Parathyroid adenoma (tissue), 2 donors: ENCODE measurements around the gene CPS1.

Experiments used
- H2AFZ ChIP-seq: fragments of 300-600 bp; sonication (generic); one replicate; pipeline ENCODE4 v1.7.0; 2017; ENCODE audit warnings: antibody characterized with exemption, mild to moderate bottlenecking
- H3K27ac ChIP-seq: fragments of 300-600 bp; sonication (generic); one replicate; pipeline ENCODE4 v1.7.0; 2017
- H3K27me3 ChIP-seq: fragments of 300-600 bp; sonication (generic); one replicate; pipeline ENCODE4 v1.7.0; 2017; ENCODE audit warnings: low read length; ENCODE audit not compliant: control insufficient read depth, insufficient read depth
- H3K36me3 ChIP-seq: fragments of 300-600 bp; sonication (generic); one replicate; pipeline ENCODE4 v1.7.0; 2017; ENCODE audit warnings: low read length; ENCODE audit not compliant: control insufficient read depth, insufficient read depth
- H3K4me1 ChIP-seq: fragments of 300-600 bp; sonication (generic); one replicate; pipeline ENCODE4 v1.7.0; 2017; ENCODE audit warnings: control low read depth
- H3K4me2 ChIP-seq: fragments of 300-600 bp; sonication (generic); one replicate; pipeline ENCODE4 v1.7.0; 2017; ENCODE audit warnings: low read length
- H3K4me3 ChIP-seq: fragments of 300-600 bp; sonication (generic); one replicate; pipeline ENCODE4 v1.7.0; 2017; ENCODE audit warnings: low read depth, low read length
- H3K79me2 ChIP-seq: fragments of 300-600 bp; sonication (generic); one replicate; pipeline ENCODE4 v1.7.0; 2017; ENCODE audit warnings: control low read depth
- H3K9ac ChIP-seq: fragments of 300-600 bp; sonication (generic); one replicate; pipeline ENCODE4 v1.7.0; 2017; ENCODE audit warnings: mild to moderate bottlenecking
- H3K9me3 ChIP-seq: fragments of 300-600 bp; sonication (generic); one replicate; pipeline ENCODE4 v1.7.0; 2017; ENCODE audit warnings: low read length; ENCODE audit not compliant: control insufficient read depth
- TF ChIP-seq, protein P1 (sequence below): fragments of 300-600 bp; sonication (generic); IDR thresholded peaks from one replicate; pipeline ENCODE4 v1.7.0; 2017; ENCODE audit warnings: antibody characterized with exemption, mild to moderate bottlenecking
- donor health status: primary hyperparathyroidism.

Gene CPS1

DNA sequence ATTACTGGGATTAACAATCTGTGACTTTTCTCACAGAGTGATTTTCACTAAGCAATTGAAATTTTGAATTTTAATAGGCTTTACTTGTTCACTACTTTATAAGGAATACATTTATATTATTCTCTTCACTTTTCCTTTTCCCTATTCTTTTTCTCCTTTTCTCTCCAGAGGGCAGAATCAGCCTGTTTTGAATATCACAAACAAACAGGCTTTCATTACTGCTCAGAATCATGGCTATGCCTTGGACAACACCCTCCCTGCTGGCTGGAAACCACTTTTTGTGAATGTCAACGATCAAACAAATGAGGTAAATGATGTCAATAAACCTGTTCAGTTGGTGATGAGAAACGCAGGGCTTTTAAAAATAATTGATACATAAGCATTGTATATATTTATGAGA is 35.3 kb downstream of the CPS1 start:
- Histone ChIP-seq H2AFZ (no peak overlapping the region), H3K9ac (no peak overlapping the region), H3K27me3 (no peaks in the 10 kb centered on the region), H3K27ac (no peak overlapping the region), H3K9me3 (no peaks in the 10 kb centered on the region), H3K4me2 (no peak overlapping the region), H3K4me3 (no peak overlapping the region), H3K36me3 (no peaks in the 10 kb centered on the region), H3K4me1 (no peaks in the 10 kb centered on the region), H3K79me2 (no peaks in the 10 kb centered on the region)
- TF ChIP-seq, protein P1, sequence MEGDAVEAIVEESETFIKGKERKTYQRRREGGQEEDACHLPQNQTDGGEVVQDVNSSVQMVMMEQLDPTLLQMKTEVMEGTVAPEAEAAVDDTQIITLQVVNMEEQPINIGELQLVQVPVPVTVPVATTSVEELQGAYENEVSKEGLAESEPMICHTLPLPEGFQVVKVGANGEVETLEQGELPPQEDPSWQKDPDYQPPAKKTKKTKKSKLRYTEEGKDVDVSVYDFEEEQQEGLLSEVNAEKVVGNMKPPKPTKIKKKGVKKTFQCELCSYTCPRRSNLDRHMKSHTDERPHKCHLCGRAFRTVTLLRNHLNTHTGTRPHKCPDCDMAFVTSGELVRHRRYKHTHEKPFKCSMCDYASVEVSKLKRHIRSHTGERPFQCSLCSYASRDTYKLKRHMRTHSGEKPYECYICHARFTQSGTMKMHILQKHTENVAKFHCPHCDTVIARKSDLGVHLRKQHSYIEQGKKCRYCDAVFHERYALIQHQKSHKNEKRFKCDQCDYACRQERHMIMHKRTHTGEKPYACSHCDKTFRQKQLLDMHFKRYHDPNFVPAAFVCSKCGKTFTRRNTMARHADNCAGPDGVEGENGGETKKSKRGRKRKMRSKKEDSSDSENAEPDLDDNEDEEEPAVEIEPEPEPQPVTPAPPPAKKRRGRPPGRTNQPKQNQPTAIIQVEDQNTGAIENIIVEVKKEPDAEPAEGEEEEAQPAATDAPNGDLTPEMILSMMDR = no peak

DNA sequence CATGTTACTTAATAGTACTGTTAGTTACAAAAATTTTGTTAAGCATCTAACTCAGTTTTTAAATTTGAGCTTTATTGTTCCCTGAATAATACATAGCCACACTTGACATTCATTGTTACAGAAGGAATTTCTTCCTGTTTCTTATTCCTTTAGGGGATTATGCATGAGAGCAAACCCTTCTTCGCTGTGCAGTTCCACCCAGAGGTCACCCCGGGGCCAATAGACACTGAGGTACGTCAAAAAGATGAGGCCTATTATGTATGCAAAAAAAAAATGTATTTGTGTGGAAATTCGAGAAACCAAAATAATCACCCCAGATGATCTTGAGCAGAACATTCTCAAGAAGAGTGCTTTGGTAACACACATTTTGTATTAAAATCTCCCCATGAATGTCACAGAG is 36.3 kb downstream of the CPS1 start:
- Histone ChIP-seq H3K36me3 (no peaks in the 10 kb centered on the region), H3K27me3 (no peaks in the 10 kb centered on the region), H3K4me1 (no peaks in the 10 kb centered on the region), H3K27ac (no peak overlapping the region), H3K9me3 (no peaks in the 10 kb centered on the region), H2AFZ (no peak overlapping the region), H3K9ac (no peak overlapping the region), H3K4me3 (no peak overlapping the region), H3K4me2 (no peak overlapping the region), H3K79me2 (no peaks in the 10 kb centered on the region)
- TF ChIP-seq, protein P1 = no peak

DNA sequence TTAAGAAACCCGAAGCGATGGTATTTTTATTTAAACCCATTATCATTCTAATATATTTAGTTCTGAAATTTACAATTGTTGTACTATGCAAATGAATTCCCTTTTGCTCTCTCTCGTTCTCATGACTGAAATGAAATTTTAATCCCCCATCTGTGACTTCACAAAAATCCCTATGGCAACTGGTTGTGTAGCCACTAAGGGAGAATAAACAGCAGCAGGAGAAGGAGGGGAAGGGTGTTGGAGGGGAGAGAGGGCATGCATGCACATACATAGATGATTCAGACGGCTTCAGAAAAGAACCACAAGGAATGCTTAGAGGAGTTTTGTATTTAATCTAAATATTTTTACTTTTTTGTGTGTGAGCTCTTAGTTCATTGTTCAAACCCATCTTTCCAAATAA is 36.8 kb downstream of the CPS1 start:
- TF ChIP-seq, protein P1 = no peak
- Histone ChIP-seq H3K27me3 (no peaks in the 10 kb centered on the region), H3K9ac (no peak overlapping the region)

DNA sequence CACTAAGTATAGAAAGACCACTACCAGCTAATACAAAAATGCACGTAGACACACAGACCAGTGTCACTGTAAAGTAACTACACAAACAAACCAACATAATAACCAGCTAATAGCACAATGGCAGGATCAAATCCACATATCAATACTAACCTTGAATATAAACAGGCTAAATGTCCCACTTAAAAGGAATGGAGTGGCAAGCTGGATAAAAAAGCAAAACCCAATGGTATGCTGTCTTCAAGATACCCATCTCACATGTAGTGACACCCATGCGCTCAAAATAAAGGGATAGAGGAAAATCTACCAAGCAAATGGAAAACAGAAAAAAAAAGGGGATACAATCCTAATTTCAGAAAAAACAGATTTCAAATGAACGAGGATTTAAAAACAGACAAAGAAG is 41.8 kb downstream of the CPS1 start:
- H3K36me3 ChIP-seq = no peaks in the 10 kb centered on the region
- H3K27ac ChIP-seq = no peak overlapping the region
- H3K4me2 ChIP-seq = no peak overlapping the region
- H3K9ac ChIP-seq = no peak overlapping the region
- no peak overlapping the region for H2AFZ ChIP-seq
- TF ChIP-seq, protein P1 = no peak
- no peaks in the 10 kb centered on the region for H3K27me3 ChIP-seq
- no peaks in the 10 kb centered on the region for H3K9me3 ChIP-seq
- no peaks in the 10 kb centered on the region for H3K4me1 ChIP-seq
- no peaks in the 10 kb centered on the region for H3K79me2 ChIP-seq
- H3K4me3 ChIP-seq = no peak overlapping the region

More for the DNA sequence above, 36.8 kb downstream of the CPS1 start:
- no peaks in the 10 kb centered on the region for H3K4me1 ChIP-seq
- no peak overlapping the region for H3K4me3 ChIP-seq
- H3K36me3 ChIP-seq = no peaks in the 10 kb centered on the region
- no peak overlapping the region for H2AFZ ChIP-seq
- H3K9me3 ChIP-seq = no peaks in the 10 kb centered on the region
- H3K79me2 ChIP-seq = no peaks in the 10 kb centered on the region
- no peak overlapping the region for H3K4me2 ChIP-seq
- H3K27ac ChIP-seq = no peak overlapping the region

DNA sequence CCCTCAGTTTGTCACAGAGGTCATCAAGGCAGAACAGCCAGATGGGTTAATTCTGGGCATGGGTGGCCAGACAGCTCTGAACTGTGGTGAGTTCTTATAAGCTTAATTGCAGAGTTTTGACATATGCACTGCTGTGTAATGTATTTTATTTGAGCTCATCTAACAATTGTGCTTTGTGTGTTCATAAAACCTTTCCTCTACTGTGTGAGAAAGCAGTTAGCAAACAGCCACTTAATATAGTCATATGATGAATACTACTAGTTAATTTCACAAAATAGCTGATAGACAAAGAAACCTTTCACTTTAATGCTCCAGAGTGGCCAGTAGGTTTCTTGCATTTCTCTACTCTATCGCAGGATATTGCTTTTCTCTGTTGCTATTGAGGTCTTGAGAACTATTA is 43.1 kb downstream of the CPS1 start:
- TF ChIP-seq, protein P1 = no peak
- H3K4me3 ChIP-seq = no peak overlapping the region

More for the DNA sequence above, 43.1 kb downstream of the CPS1 start:
- Histone ChIP-seq H3K9ac (no peak overlapping the region), H3K79me2 (no peaks in the 10 kb centered on the region), H3K36me3 (no peaks in the 10 kb centered on the region), H3K4me1 (no peaks in the 10 kb centered on the region), H3K27ac (no peak overlapping the region), H2AFZ (no peak overlapping the region), H3K4me2 (no peak overlapping the region), H3K9me3 (no peaks in the 10 kb centered on the region), H3K27me3 (no peaks in the 10 kb centered on the region)
